Endodermal cell (in vitro differentiated cells): ENCODE data around the gene KCNB1. TPM values are rescaled to one million over a fixed set of nuclear protein-coding genes. Genes with fewer than 3 reads are reported as not detected.

Source experiments
- DNase-seq: peaks from one replicate; pipeline ENCODE4 v3.0.0-alpha.2; 2017
- H3K27ac ChIP-seq: 2 replicates; pipeline ENCODE4 v1.5.1; 2013; ENCODE audit warnings: mild to moderate bottlenecking, low read depth, low read length, moderate library complexity
- H3K27me3 ChIP-seq: 2 replicates; pipeline ENCODE4 v1.6.1; 2013; ENCODE audit warnings: mild to moderate bottlenecking, low read length, moderate library complexity; ENCODE audit not compliant: insufficient read depth, control insufficient read depth, poor library complexity, severe bottlenecking
- H3K36me3 ChIP-seq: 2 replicates; pipeline ENCODE4 v1.7.0; 2013; ENCODE audit warnings: mild to moderate bottlenecking, low read length, moderate library complexity; ENCODE audit not compliant: control insufficient read depth, insufficient read depth
- H3K4me1 ChIP-seq: one replicate; pipeline ENCODE4 v1.7.0; 2013; ENCODE audit warnings: low read length; ENCODE audit not compliant: control insufficient read depth, insufficient read depth
- H3K4me3 ChIP-seq: 2 replicates; pipeline ENCODE4 v1.5.1; 2013; ENCODE audit warnings: mild to moderate bottlenecking, low read length, moderate library complexity
- H3K9ac ChIP-seq: 2 replicates; pipeline ENCODE4 v1.6.1; 2013; ENCODE audit warnings: mild to moderate bottlenecking, low read length, moderate library complexity; ENCODE audit not compliant: poor library complexity, severe bottlenecking; ENCODE audit errors: extremely low read depth
- H3K9me3 ChIP-seq: 2 replicates; pipeline ENCODE4 v1.6.1; 2013; ENCODE audit warnings: mild to moderate bottlenecking, low read length, moderate library complexity; ENCODE audit not compliant: control insufficient read depth
- H3K27ac Mint-ChIP-seq: 2 replicates; pipeline ENCODE4 v1.8.0; 2020; ENCODE audit warnings: mixed read lengths
- H3K27me3 Mint-ChIP-seq: 2 replicates; pipeline ENCODE4 v1.8.0; 2021; ENCODE audit warnings: mild to moderate bottlenecking, mixed read lengths; ENCODE audit not compliant: insufficient read depth
- H3K36me3 Mint-ChIP-seq: 2 replicates; pipeline ENCODE4 v1.8.0; 2020; ENCODE audit warnings: low read depth, mixed read lengths
- H3K4me1 Mint-ChIP-seq: 2 replicates; pipeline ENCODE4 v1.8.0; 2020; ENCODE audit warnings: mixed read lengths
- H3K4me3 Mint-ChIP-seq: 2 replicates; pipeline ENCODE4 v1.8.0; 2020; ENCODE audit warnings: mild to moderate bottlenecking, moderate library complexity, mixed read lengths
- H3K9me3 Mint-ChIP-seq: 2 replicates; pipeline ENCODE4 v1.8.0; 2020; ENCODE audit warnings: mild to moderate bottlenecking, mixed read lengths
- CTCF ChIP-seq: fragments of 200-600 bp; sonication (generic); conservative IDR thresholded peaks from 2 replicates; pipeline ENCODE4 v1.5.0; 2021; ENCODE audit warnings: antibody characterized with exemption, mild to moderate bottlenecking
- WGBS, 2 experiments: methylation state at CpG; one replicate each; pipeline versions ENCODE4 v1.1.5 to v1.1.7; 2013; ENCODE audit warnings: missing lambda C conversion rate in 2 of 2, mixed read lengths in 1 of 2; ENCODE audit not compliant: insufficient coverage in 1 of 2, insufficient read length in 1 of 2; 5-methylcytosine and 5-hydroxymethylcytosine counted together
- total RNA-seq, 2 donors: library from RNA; stranded (reverse); fragmentation: NEBNext Ultra II Directional in 1 of 2; extraction: Animal tissue kit (Norgen Biotek cat#: 25700) in 1 of 2; gene quantifications; 2 replicates in 1 of 2; 3 replicates in 1 of 2; pipeline ENCODE4 v1.2.1, GENCODE V29; 2021

KCNB1 gene
- total RNA-seq, 2 donors from 2014 or later, result 0.46 to 0.84 TPM

- 0 to 57% methylated on average over 1 to 3 of the region's 3 CpGs for WGBS, 2 experiments
These were observed 45.4 kb downstream of the KCNB1 start for GRCh38 chr20:49437057-49437456.

GRCh38 chr20:49435639-49436038 lies 46.8 kb downstream of the KCNB1 start:
- Mint-ChIP-seq H3K9me3 (no peaks in the 10 kb centered on the region), H3K4me1 (no peaks in the 10 kb centered on the region), H3K27ac (no peak overlapping the region), H3K36me3 (no peaks in the 10 kb centered on the region), H3K27me3 (peaks cover 18% of the 10 kb centered on the region), H3K4me3 (no peak overlapping the region)
- TF ChIP-seq CTCF, result peak; percentile 50
- H3K27ac ChIP-seq, result no peak overlapping the region
- H3K4me1 ChIP-seq, result peaks cover 5% of the 10 kb centered on the region
- H3K9ac ChIP-seq, result no peak overlapping the region
- 95 to 100% methylated on average over 4 to 5 of the region's 5 CpGs for WGBS, 2 experiments
- no peak overlapping the region for H3K4me3 ChIP-seq
- no peaks in the 10 kb centered on the region for H3K36me3 ChIP-seq
- H3K27me3 ChIP-seq, result no peaks in the 10 kb centered on the region
- H3K9me3 ChIP-seq, result no peaks in the 10 kb centered on the region
- DNase-seq, result peak; percentile 64

More at GRCh38 chr20:49437057-49437456, 45.4 kb downstream of the KCNB1 start:
- no peak overlapping the region for H3K27ac ChIP-seq
- Mint-ChIP-seq H3K36me3 (no peaks in the 10 kb centered on the region), H3K27me3 (peaks cover 17% of the 10 kb centered on the region), H3K27ac (no peak overlapping the region), H3K4me1 (peaks cover 2% of the 10 kb centered on the region), H3K9me3 (no peaks in the 10 kb centered on the region), H3K4me3 (no peak overlapping the region)
- TF ChIP-seq CTCF, result no peak
- H3K36me3 ChIP-seq, result no peaks in the 10 kb centered on the region
- H3K4me3 ChIP-seq, result no peak overlapping the region
- H3K9ac ChIP-seq, result no peak overlapping the region
- no peaks in the 10 kb centered on the region for H3K9me3 ChIP-seq
- DNase-seq, result no peak
- peaks cover 11% of the 10 kb centered on the region for H3K4me1 ChIP-seq
- no peaks in the 10 kb centered on the region for H3K27me3 ChIP-seq

GRCh38 chr20:49433333-49433732 lies 49.1 kb downstream of the KCNB1 start:
- no peaks in the 10 kb centered on the region for H3K27me3 ChIP-seq
- no peaks in the 10 kb centered on the region for H3K9me3 Mint-ChIP-seq
- 89 to 91% methylated on average over 10 of the region's 10 CpGs for WGBS, 2 experiments
- no peak overlapping the region for H3K27ac Mint-ChIP-seq
- DNase-seq, result no peak
- no peak overlapping the region for H3K9ac ChIP-seq
- H3K4me1 ChIP-seq, result no peaks in the 10 kb centered on the region
- no peak for TF ChIP-seq CTCF
- no peak overlapping the region for H3K4me3 ChIP-seq
- H3K4me1 Mint-ChIP-seq, result no peaks in the 10 kb centered on the region
- no peaks in the 10 kb centered on the region for H3K9me3 ChIP-seq
- H3K36me3 Mint-ChIP-seq, result no peaks in the 10 kb centered on the region
- H3K27ac ChIP-seq, result no peak overlapping the region
- no peak overlapping the region for H3K4me3 Mint-ChIP-seq
- H3K36me3 ChIP-seq, result no peaks in the 10 kb centered on the region
- H3K27me3 Mint-ChIP-seq, result peaks cover 9% of the 10 kb centered on the region
